COR-L47 (cell line): ENCODE data around the gene DDX10.

ENCODE experiments used
- DNase-seq: peaks from one replicate; lab custom pipeline; 2025; lab: John Stamatoyannopoulos, UW

DDX10 gene

DNA sequence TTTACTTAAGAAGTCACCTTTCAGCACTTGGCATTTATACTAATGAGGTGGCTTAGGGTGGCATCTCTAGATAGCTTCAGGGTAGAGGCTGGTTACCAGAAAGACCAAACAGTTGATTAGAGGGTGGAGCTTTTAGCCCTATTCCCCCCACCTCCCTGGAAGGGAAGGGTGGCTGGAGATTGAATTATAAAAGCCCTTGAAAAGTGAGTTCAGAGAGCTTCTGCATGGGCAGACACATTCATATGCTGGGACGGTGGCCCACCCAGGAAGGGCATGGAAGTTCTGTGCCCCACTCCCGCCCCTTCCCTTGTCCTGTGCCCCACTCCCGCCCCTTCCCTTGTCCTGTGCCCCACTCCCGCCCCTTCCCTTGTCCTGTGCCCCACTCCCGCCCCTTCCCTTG is 244.2 kb downstream of the DDX10 start:
- no peak for DNase-seq

DNA sequence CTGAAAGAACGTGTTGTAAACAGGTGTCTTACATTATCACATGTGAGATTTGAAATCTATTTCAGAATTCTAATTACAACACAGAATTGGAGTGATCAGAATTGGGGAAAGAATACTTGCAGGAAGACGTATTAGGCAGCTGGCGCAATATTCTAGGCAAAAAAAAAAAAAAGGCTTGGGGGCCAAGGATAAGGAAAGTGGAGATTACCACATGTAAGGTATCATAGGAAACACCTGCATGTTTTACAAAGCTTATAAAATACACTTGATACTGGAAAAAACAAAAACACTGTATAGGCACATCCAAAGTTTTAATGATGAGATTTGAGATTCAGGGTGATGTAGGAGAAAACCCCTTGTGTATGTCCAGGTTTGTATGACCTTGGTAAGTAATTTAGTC is 245.1 kb downstream of the DDX10 start:
- no peak for DNase-seq

DNA sequence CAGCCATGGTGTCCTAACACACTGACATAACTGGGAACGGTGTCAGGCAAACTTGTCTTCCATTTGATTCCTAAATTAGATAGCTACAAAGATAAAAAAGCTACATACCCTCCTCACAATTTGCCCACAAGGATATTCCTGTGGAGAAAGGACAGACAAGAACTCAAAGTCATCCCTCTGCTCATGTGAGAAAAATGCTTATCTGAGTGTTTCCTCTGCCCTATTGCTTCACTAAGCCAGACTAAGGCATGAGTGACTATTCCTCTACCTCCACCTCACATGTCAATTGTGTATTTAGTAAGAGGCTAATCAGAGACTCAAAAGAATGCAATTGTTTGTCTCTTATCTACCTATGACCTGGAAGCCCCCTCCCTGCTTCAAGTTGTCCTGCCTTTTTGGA is 247.7 kb downstream of the DDX10 start:
- no peak for DNase-seq

DNA sequence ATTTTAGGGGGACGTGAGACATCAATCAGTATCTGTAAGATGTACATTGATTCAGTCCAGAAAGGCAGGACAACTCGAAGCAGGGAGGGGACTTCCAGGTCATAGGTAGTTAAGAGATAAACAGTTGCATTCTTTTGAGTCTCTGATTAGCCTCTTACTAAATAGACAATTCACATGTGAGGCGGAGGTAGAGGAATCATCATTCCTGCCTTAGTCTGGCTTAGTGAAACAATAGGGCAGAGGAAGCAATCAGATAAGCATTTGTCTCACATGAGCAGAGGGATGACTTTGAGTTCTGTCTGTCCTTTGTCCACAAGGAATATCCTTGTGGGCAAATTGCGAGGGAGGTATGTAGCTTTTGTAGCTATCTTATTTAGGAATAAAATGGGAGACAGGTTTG is 248.3 kb downstream of the DDX10 start:
- DNase-seq, result no peak

DNA sequence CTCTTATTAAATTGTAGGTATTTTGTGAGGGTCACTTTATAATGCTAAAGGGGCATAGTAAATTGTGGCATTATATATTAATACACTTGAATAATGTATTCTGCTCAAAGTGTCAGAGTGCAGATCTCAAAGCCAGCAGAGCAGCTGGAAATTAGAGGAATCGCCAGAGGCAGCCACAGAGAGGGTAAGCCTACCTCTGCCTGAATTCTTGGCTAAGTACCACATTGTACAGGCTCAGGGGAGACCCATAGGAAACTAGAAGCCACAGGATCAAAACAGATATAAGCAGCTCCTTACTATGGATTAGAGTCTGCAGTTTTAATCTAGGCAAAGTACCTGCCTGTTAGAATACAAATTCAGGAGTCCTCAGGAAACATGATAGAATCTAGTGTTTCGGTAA is 249.3 kb downstream of the DDX10 start:
- no peak for DNase-seq

DNA sequence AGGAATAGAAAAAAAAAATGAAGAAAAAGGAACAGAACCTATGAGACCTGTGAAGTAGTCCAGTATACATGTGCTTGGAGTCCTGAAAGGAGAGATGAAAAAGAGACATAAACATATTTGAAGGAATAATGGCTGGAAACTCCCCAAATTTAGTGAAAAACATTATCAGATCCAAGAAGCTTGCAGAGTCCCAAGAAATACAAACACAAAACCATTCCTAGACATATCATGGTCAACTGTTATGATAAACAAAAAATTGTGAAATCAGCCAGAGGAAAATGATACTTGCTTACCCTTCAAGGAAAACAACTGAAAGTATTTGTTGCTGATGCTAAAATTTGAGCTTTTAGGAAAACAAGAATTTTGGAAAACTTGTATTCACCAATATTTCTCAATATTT is 250.1 kb downstream of the DDX10 start:
- DNase-seq, result no peak

DNA sequence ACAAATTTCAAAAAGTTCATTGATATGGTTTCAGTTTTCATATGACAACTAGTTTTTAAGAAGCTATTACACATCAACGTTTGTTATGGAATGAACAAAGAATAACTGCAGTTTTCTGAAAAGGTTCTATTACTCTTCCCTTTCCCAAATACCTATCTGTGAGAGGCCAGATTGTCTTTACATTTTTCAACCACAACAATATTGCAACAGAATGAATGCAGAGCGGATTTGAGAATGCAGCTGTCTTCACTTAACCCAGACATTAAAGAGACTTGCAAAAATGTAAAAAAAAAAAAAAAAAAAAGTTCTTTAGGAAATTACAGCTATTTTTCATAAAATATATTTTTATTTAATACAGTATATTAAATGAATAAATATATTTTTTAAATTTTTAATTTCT is 250.8 kb downstream of the DDX10 start:
- DNase-seq, result no peak

DNA sequence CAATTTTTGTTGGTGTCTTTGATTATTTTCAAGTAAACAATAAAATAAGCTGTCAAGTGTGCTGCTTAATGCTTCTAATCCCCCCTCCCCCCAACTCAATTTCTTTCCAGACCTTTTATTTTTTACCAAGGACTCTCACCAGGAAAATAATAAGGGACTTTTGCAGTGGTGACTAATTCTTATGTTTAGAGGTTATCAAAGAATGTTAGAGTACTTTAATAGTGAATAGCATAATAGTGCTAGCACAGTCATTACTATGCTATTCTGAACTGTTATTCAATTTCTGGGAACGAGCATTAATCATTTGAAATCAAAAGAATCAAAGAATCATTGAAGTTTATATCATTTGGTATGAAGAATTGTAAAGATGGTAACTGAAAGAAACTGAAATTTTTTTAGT is 251.4 kb downstream of the DDX10 start:
- DNase-seq, result no peak

DNA sequence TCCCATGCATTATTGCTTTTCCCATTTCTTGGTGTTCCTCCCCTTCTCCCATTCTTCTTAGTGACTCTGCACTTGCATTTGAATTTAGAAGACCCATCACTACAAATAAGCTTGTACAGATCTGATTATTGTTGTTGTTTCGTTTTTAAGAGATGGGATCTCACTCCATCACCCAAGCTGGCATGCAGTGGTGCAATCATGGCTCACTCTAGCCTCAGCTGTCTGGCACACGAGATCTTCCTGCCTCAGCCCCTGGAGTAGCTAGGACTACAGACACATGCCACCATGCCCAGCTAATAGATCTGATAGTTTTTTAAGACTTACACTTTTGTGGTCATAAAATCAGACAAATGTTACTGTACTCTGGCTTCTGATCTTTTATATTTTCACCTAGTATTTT is 252.1 kb downstream of the DDX10 start:
- no peak for DNase-seq

DNA sequence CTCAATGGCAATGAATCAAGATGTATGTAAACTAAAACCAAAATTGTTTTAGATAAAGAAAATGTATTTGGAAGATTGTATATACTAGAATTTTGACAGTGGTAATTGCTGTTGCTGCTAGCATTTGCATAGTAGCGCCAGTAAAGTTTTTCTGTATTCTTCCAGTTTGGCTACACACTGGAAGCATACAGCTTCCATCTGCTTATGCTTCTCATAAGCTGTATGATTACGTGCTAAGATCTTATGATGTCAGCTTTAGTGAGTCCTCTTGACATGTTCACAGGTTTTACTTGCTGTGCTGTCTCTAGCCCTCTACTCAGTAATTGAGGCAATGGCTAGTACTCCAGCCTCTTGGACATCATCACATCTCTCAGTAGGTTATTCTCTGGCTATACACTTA is 256.3 kb downstream of the DDX10 start:
- no peak for DNase-seq

DNA sequence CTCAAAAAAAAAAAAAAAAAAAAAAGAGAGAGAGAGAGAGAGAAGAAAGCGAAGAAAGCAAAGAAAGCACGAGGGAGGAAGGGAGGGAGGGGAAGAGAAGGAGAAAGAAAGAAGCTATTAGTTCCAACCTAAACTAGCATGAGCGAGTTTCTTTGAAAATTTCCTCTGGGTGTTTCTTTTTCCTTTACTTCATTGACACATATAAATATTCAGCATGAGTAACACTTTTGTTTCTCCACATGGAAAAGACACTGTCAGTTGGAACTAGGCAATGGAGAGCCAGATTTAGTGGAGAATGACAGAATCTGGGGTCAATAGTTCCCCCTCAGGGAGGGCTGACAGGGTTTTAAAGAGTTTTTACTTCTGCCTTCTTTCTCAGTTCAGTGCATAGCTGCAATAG is 257.4 kb downstream of the DDX10 start:
- DNase-seq, result no peak

DNA sequence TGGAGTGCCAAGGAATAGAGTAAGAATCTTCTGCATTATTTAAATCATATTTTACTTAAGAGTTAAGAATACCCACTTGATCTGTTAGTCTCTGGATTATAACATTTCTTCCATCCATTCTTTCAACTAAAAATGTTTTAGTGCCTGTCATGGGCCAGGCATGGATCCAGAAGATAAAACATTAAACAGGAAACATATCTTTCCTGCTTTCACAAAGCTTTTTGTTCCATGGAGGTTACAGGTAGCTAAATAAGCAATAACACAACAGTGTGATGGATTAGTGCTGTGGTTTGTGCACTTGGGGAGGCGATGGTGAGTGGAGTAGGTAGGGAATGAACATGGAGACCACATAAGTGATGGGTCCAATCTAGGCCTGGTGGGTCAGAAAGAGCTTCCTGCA is 258.5 kb downstream of the DDX10 start:
- no peak for DNase-seq

DNA sequence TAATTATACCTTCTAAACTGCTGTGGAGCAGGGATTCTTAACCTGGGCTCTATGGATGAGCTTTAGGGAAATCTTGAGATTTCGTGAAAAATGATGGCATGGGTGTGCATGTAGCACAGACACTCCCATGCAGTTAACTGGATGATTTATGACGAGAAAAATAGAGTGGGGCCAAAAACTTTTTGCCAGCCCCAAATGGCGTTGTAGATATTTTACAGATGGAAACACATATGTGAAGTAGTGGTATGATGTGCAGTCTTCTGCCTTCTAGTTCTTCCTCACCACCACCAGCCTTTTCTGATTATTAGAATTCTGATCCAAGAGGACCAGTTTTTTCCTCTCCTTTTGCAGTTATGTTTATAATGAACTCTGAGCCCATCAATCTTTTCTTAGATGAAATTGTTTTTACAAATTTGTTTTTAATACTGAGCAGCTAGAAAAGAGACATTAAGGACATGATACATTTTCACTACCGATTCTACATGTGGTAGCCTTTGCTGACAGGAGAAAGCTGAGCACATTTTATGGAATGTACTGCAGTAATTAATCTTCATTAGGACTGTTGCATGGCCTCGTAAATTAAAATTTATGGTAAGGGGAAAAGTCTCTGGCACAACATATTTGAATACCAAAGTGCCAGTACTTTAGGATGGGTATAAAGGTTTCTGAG is 261.4 kb downstream of the DDX10 start:
- DNase-seq, result no peak

DNA sequence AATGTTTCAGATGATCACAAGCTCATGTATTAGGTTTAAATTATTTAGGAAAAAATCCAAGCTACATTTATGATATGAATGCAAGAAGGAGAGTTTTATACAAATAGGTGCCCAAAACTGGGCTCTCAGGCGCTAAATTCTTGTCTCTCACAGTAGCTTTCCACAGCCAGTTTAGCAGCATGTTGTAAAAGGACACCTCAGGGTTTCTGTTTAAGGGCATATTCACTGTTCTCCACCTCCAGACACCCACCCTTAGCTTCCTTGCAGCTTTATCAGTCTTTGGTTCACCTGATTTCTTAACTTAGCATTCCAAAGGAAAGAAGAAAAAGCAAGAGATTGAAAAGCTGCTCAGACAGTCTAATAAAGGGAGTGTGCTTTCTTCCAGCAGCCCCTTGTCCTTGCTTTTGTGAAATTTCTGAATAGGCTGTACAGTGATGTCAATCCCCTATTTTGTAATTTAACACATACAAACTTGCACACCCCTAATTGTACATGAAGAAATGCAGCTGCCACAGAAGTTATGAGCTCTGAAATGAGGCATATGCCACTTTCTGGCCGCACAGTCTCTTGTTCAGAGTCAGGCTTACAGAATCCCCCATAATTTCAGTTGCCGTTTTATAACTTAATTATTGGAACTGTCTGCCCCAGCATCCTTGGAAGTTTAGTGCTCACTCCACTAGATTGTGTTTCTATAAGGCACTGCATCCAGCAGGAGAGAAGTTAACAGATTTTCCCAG is 262.1 kb downstream of the DDX10 start:
- no peak for DNase-seq

DNA sequence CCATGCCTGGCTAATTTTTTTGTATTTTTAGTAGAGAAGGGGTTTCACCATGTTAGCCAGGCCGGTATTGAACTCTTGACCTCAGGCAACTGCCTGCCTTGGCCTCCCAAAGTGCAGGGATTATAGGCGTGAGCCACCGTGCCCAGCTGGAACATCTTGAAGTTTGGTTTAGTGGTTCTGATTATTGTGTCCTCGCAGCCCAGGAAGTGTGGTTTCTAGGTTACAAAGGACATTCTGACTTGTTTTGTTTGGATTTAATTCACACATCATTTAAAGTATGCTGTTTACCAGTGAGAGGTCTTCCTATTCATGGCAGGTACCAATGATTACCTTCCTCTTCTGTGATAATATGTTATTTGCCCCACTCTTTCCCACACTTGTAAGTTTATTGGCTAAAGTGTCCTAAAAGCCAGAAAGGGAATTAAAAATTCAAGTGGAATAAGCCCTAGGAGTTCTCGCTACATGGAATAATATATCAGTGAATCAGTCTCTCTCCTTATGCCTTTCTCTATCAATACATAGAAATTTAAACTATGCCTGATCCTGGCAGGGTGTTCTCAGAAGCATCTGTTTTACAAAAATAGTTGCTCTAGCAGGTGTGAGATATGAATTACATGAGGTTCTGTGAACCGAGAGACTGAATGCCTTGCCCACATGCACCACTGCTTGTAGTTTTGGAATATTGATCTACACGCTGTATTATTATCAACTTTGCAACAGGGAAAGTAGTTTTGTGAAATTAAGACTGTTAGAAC is 263.1 kb downstream of the DDX10 start:
- DNase-seq, result no peak

DNA sequence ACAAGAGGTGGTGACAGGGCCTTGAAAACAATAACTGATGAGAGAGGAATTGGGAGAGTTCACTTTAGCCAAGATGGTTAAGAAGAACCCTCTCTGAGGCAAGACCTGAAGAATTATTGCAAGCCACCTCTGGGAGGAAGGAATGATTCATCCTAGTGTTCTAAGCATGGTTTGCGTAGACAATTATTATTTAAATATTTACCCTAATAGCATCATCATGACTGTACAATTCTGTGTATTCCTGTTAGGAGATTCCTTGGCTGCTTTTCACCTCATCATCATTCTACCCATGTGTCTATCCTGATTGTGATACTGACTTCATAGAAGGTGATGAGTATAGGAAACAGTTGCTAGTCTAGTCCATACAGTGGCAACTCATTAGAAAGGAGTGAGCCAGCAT is 264.4 kb downstream of the DDX10 start:
- no peak for DNase-seq

DNA sequence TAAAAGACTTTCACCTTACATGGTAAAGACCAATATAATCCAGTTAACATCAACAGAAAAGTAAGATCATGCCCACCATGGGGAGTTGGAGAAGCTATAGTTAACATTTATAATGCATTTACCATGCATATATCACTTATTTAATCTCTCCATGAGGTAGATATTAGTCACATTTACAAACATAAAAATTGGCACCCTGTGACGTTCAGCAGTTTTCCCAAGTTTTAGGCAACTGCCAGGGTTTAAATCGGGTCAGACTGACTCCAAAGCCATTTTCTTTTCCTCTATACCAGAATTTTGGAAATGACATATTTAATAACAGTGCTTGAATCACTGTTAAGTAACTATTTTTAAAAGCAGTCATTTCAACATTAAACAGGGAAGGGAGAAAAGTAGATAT is 266.3 kb downstream of the DDX10 start:
- DNase-seq, result no peak

DNA sequence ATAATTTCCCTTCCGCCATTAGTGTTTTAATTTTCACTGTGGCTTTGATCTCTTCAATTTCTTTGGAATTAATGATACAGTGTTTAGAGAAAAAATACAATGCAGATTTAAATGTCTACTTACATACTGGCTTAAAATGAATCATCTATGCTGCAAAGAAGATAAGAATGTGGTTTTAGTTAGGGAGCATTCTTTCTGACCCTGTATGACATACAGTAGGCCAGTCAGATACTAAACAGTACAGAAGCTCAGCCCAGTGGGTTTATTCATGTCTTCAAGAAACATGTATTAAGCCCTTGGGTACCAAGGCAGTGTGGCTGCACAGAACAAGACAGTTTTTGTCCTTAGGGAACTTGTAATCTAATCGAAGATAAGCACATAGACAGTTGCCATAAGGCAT is 268.8 kb downstream of the DDX10 start:
- DNase-seq, result no peak

DNA sequence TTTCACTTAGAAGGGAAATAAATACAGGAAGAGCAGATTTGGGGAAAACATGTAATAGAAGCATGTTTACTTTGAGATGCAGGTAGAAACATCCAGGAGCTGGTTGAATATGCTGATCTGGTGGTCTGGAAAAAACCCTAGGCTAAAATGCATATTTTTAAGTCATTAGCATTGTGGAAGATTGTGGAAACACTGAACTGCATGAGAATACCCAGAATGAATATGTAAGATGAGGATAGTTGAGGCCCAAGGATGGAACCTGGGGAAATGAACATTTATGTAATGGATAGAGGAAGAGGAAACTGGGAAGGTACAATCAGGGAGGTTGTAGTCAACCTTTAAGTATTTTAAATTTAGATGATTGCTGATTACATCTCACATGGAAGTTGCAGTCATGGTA is 269.4 kb downstream of the DDX10 start:
- no peak for DNase-seq

DNA sequence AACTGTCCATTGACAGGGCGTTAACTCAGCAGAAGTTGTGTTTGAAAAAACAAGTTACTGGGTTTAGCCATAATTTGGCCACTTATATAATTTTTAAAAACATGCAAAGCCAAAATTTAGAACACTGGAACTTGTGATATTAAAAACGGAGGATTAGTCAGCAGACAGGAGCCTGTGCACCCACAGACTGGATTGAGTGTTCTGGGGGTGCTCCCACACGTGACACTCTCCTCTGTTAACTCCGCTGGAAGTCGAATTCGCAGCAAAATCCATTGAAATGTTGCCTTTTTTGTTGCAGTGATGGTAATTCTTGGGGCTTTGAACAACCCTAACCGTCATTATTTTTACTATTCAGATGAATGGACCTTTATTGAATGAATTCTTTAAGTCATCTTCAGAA is 269.8 kb downstream of the DDX10 start:
- DNase-seq, result no peak

DNA sequence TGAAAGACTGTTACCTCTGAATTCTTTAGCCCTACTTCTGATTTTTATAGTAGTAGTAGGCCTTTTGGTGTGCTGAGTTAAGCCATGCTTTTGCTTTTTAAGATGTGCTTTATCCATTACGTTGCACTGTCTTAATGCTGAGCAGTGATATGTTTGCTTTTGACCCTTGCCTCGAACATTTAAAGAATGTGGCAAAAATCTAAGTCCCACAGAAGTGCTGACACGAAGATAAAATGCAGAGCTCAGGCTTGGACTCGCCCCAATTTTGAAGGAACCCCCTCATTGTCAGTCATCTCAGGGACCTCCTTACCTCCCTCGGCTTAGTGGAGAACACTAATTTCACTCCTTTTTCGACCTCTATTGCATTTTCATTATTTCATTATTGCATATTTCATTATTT is 272.9 kb downstream of the DDX10 start:
- no peak for DNase-seq

DNA sequence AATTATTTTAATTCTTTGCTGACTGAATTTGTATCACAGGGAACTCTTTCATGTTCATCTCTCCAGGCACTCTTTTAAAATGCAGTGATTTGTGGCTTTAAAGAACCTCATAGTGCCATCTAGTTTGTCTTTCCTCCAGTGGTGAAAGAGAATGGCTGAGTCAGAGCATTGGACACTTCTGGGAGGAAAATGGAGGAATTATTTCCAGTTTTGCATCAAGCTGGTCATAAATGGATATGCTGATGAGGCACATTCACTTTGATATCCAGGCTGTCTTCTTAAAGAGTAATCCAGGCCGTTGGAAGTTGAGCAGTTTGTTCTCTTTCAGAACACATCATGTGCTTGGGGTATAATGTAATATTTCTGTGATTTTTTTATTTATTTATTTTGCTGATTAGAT is 273.7 kb downstream of the DDX10 start:
- no peak for DNase-seq

DNA sequence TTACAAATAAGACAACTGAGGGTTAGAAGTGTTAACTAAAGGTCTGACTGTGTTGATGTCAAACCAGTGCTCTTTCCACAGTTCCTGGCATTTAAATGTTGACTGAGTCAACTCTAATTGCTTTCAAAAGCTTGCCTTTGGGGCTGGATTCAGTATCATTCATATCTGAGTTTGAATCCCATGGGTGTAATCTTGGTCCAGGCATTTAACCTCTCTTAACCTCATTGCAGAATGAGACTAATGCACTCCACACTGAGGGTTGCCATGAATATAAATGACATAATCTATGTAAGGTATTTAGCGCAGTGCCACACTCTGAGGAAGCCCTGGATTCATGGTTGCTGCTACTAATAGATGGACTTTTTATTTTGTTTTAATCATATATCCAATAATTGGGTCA is 274.3 kb downstream of the DDX10 start:
- DNase-seq, result no peak
